ENCODE data around the gene TRMT5.

TRMT5 gene

DNA sequence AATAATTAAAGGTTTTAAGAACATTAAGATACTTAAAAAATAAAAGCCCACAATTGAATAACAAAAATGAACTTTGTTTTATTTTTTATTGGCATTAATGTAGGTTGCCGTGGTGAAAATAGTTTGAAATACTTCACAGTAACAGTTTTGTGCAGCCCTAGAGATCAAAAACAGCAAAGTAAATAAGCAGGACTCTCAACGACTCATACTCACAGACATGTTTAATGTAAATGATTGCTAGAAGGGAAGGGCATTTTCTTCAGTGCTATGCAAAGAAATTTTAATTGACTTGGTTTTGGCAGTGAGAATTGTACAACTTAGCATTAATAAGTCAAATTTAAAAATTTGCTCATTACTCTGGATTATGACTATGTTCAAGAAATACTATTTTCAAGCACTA, 16.0 kb downstream of the TRMT5 start:
- no peak for DNase-seq (ENCODE audit: low read depth in 2 of 2)

DNA sequence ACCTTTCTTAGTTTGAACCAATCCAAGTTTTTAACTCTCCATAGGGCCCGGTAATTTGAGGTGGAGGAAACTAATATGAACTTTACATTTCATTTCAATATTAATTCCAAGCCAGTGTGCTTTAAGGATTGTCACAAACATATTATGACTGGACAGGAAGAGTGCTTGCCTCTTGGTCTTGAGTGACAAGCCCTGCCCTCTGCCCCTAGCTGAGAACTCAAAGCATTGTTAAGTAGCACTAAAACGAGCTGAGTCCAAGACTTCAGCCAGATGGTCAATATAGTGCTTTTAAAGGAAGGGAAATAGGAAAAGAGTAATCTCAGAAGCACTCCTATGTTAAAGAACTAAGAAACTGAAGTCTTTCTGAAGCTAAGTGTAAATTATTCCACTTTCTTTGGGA, 17.1 kb downstream of the TRMT5 start:
- DNase-seq (ENCODE audit: low read depth in 2 of 2) = no peak

GRCh38 chr14:60958146-60958545, 22.7 kb downstream of the TRMT5 start:
- DNase-seq (ENCODE audit: low read depth in 2 of 2) = no peak

DNA sequence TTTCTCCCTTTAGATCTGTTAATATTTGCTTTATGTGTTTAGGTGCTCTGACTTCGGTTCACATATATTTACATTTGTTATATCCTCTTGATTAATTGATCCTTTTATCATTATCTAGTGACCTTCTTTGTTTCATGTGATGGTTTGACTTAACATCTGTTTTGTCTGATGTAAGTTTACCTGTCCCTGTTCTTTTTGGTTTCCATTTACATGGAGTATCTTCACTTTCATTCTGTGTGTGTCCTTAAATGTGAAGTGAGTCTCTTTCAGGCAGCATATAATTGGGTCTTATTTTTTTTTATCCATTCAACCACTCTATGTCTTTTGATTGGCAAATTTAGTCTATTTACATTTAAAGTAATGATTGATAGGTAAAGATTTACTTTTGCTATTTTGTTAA, 24.2 kb downstream of the TRMT5 start:
- DNase-seq (ENCODE audit: low read depth in 2 of 2) = no peak

DNA sequence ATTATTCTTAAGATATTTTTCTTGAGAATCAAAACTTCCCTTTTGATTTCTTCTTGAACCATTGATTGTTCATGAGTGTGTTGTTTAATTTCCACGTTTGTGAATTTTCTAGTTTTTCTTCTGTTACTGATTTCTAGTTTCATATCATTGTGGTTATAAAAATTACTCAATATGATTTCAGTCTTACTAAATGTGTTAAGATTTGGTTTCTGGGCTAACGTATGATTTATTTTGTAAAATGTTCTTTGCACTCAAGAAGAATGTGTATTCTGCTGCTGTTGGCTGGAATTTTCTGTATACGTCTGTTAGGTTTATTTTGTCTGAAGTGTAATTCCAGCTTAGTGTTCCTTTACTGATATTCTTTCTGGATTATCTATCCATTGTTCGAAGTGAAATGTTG, 24.7 kb downstream of the TRMT5 start:
- DNase-seq (ENCODE audit: low read depth in 2 of 2) = no peak

GRCh38 chr14:60951776-60952435, 29.0 kb downstream of the TRMT5 start:
- no peak for DNase-seq (ENCODE audit: low read depth in 2 of 2)

DNA sequence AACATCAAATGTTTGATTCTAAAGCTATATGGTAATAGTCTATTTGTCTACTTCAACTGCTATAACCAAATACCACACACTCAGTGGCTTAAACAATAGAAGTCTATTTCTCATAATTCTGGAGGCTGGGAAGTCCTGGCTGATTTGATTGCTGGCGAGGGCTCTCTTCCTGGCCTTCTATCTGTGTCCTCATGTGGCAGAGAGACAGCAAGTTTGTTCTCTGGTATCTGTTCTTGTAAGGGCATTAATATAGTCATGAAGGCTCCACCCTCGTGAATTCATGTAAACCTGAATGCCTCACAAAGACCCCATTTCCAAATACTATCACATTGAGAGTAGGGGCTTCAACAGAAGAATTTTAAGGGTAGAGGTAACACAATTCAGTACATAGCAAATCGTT, 34.1 kb downstream of the TRMT5 start:
- DNase-seq (ENCODE audit: low read depth in 2 of 2) = no peak

GRCh38 chr14:60945984-60946383, 34.9 kb downstream of the TRMT5 start:
- no peak for DNase-seq (ENCODE audit: low read depth in 2 of 2)

DNA sequence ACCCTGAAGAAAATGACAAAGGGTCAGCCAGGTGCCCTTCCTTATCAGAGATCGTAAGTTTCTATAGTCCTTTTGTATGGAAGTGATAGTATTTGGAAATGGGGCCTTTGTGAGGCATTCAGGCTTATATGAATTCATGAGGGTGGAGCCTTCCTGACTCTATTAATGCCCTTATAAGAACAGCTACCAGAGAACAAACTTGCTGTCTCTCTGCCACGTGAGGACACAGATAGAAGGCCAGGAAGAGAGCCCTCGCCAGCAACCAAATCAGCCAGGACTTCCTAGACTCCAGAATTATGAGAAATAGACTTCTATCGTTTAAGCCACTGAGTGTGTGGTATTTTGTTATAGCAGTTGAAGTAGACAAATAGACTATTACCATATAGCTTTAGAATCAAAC, 36.7 kb downstream of the TRMT5 start:
- DNase-seq (ENCODE audit: low read depth in 2 of 2) = no peak

GRCh38 chr14:60943637-60944032, 37.2 kb downstream of the TRMT5 start:
- no peak for DNase-seq (ENCODE audit: low read depth in 2 of 2)

DNA sequence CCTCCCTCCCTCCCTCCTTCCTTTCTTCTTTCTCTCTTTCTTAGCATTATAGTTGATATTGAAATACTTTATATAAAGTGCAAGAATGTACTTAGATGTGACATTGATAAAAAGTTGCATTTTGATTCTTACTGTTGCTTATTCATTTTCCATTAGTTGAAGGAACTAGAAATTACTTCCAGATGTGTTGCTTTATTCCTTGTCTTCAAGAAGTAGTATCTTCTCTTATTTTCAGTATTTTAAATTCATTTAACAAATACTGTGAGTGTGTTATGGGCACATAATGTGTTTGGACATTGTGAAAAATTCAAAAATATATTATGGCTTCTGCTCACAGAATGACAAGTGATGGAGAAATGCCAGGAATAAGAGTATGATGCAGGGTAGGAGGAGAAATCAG, 45.6 kb downstream of the TRMT5 start:
- DNase-seq (ENCODE audit: low read depth in 2 of 2) = no peak

GRCh38 chr14:60933920-60934655, 46.8 kb downstream of the TRMT5 start:
- no peak for DNase-seq (ENCODE audit: low read depth in 2 of 2)

DNA sequence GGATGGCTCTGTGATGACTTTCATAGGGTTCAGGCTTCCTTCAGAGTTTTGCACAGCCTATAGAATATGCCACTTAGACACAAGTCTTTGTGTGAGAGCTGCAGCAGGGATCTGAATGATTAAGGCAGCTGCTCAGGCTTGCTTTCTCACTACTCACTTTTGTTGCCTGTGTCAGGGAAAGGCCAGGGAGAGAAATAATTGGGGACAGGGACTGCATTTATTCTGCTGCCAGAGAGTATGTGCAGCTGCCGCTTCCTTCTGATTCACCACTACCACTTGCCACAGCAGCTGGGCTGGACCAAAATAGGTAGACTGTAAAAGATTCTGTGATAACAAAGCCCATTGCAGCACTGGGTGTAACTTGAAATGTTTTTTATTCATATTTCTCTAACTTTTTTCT, 49.7 kb downstream of the TRMT5 start:
- DNase-seq (ENCODE audit: low read depth in 2 of 2) = no peak

DNA sequence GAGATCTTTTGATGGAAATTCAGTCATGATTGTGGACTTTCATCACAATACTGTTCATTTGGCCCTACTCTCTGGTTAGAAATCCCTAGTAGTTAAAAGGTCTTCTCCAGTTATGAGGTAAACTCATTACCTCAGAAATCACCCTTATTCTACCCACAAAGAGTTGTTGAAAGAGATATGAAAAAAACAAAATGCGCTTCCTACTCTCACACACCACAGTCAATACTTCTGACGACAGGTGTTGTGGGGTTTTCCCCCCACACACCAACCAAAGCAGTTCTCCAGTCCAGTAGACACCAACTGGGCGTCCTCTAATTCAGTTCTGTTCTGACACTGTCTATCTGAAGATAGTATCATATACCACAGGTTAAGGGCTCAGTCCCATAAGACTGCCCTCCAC, 54.9 kb downstream of the TRMT5 start:
- DNase-seq (ENCODE audit: low read depth in 2 of 2) = no peak

DNA sequence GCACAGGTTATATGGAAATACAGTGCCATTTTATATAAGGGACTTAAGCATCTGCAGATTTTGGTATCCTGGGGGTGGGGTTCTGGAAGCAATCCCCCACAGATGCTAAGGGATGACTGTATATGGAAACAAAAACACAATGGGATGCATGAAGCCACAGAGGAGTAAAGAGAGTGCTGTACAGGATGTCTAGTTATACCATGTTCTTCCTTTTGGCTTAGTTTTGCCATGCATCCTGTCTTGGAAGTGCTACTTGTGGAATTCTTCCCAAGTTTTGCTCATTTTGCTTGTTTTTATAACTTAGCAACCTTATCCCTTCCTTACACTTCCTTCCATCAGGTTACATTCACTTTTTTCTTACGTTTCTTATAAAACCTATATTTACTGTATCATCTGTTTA, 55.6 kb downstream of the TRMT5 start:
- DNase-seq (ENCODE audit: low read depth in 2 of 2) = no peak

DNA sequence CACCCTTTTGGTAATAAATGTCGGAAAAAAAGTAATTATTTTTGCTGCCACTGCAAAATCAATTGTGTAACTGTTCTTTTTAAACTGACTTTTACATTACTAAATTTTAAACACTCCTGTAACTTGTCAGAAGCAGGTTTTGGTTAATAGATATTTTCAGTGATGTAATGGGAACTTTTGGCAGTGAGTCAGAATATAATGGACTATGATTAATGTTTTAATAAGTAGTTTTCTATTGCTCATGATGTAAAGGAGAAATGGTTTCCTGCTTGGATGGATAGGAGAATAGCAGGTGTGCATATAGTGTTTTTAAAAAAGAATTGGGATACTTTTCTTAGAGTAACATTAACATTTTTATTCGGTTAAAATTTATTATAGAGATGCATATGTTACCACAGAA, 58.8 kb downstream of the TRMT5 start:
- DNase-seq (ENCODE audit: low read depth in 2 of 2) = no peak
